Left ventricle myocardium inferior (tissue), 1 donor: ENCODE data around the gene GET3. TPM values are rescaled to one million over a fixed set of nuclear protein-coding genes. Genes with fewer than 3 reads are reported as not detected.
A peak's percentile ranks its signal among the peaks of the same experiment; 100 is the strongest.

Source experiments
- DNase-seq: peaks from one replicate; pipeline ENCODE4 v3.0.0-alpha.2; 2020
- H3K27ac ChIP-seq: fragments of 200-600 bp; replicated peaks from 2 replicates; pipeline ENCODE4 v1.8.0; 2021
- H3K27me3 ChIP-seq: fragments of 200-600 bp; 2 replicates; pipeline ENCODE4 v1.8.0; 2021; ENCODE audit warnings: low read depth
- H3K36me3 ChIP-seq: fragments of 200-600 bp; 2 replicates; pipeline ENCODE4 v1.8.0; 2021
- H3K4me1 ChIP-seq: fragments of 200-600 bp; 2 replicates; pipeline ENCODE4 v1.8.0; 2021
- H3K4me3 ChIP-seq: fragments of 200-600 bp; 2 replicates; pipeline ENCODE4 v1.8.0; 2021; ENCODE audit warnings: mild to moderate bottlenecking, moderate library complexity
- H3K9me3 ChIP-seq: fragments of 200-600 bp; replicated peaks from 2 replicates; pipeline ENCODE4 v1.8.0; 2021
- CTCF ChIP-seq: fragments of 200-600 bp; IDR thresholded peaks from 2 replicates; pipeline ENCODE4 v1.8.0; 2021; ENCODE audit warnings: antibody characterized with exemption, mild to moderate bottlenecking, borderline replicate concordance
- intact Hi-C: fragments of 100-400 bp; cut with micrococcal nuclease; formaldehyde crosslinking; loops from one replicate; pipeline ENCODE4 v1.11.0; 2022
- total RNA-seq: library from RNA; stranded (reverse); fragmentation: NEBNext Ultra II Directional; extraction: Animal tissue kit (Norgen Biotek cat#: 25700); gene quantifications from one replicate; pipeline ENCODE4 v1.2.1, GENCODE V29; 2021
- donor health status: DM: no; HTN: yes; CAD: no; lungs with severe emphysema.

Gene GET3
- total RNA-seq, 1 donor from 2014 or later, result 65.1 TPM

GRCh38 chr19:12772323-12772722 lies 35.0 kb downstream of the GET3 start:
- H3K27ac ChIP-seq, result peak overlapping the region; percentile 93
- H3K36me3 ChIP-seq, result peaks cover 29% of the 10 kb centered on the region
- no peaks in the 10 kb centered on the region for H3K9me3 ChIP-seq
- intact Hi-C loops, result no loop called here
- H3K4me1 ChIP-seq, result peaks cover 56% of the 10 kb centered on the region
- DNase-seq, result peak; percentile 65
- H3K4me3 ChIP-seq, result no peak overlapping the region
- no peak for TF ChIP-seq CTCF
- H3K27me3 ChIP-seq, result no peaks in the 10 kb centered on the region

- intact Hi-C loops, result no loop called here
- Histone ChIP-seq H3K27me3 (no peaks in the 10 kb centered on the region), H3K36me3 (peaks cover 22% of the 10 kb centered on the region), H3K4me1 (peaks cover 69% of the 10 kb centered on the region), H3K4me3 (no peak overlapping the region), H3K9me3 (no peaks in the 10 kb centered on the region), H3K27ac (peak overlapping the region; percentile 93)
- TF ChIP-seq CTCF, result peak; percentile 57
- peak; percentile 48 for DNase-seq
Measured at GRCh38 chr19:12773571-12773970, 36.3 kb downstream of the GET3 start.

GRCh38 chr19:12774588-12775555 lies 37.6 kb downstream of the GET3 start, which contains the start of gene HOOK2:
Gene HOOK2 (minus strand): TSS chr19:12775552. CDS start chr19:12775449, 103 bp downstream.
- peak within 1 kb of the TSS; percentile 93 for H3K27ac ChIP-seq
- H3K27me3 ChIP-seq, result no peaks in the 10 kb centered on the region
- H3K4me1 ChIP-seq, result peaks cover 82% of the 10 kb centered on the region
- DNase-seq, result no peak
- peaks cover 13% of the 10 kb centered on the region for H3K36me3 ChIP-seq
- no peaks in the 10 kb centered on the region for H3K9me3 ChIP-seq
- H3K4me3 ChIP-seq, result peak within 1 kb of the TSS; percentile 80
- TF ChIP-seq CTCF, result no peak
- intact Hi-C loops, result no loop called here

- peak overlapping the region; percentile 77 for H3K4me3 ChIP-seq
- peak; percentile 98 for TF ChIP-seq CTCF
- H3K9me3 ChIP-seq, result no peaks in the 10 kb centered on the region
- H3K27ac ChIP-seq, result peak overlapping the region; percentile 95
- no peaks in the 10 kb centered on the region for H3K27me3 ChIP-seq
- DNase-seq, result peak; percentile 82
- intact Hi-C loops, result no loop called here
- H3K36me3 ChIP-seq, result no peaks in the 10 kb centered on the region
- peaks cover 73% of the 10 kb centered on the region for H3K4me1 ChIP-seq
Measured at GRCh38 chr19:12777217-12778016, 40.1 kb downstream of the GET3 start.
